OCI-LY3 (cell line): ENCODE measurements around the gene M1AP.

Source experiments
- EZH2phosphoT487 ChIP-seq: fragments of 200-600 bp; shearing (Covaris generic); IDR thresholded peaks from 2 replicates; pipeline ENCODE4 v1.6.1; 2018; ENCODE audit warnings: antibody characterized with exemption, mixed run types, low read depth
- TF ChIP-seq, protein P1 (sequence below): fragments of 200-600, 300-600 bp; sonication (generic); IDR thresholded peaks from 2 replicates; pipeline ENCODE4 v1.5.1; 2014; ENCODE audit warnings: antibody characterized with exemption, low read length, low read depth

DNA sequence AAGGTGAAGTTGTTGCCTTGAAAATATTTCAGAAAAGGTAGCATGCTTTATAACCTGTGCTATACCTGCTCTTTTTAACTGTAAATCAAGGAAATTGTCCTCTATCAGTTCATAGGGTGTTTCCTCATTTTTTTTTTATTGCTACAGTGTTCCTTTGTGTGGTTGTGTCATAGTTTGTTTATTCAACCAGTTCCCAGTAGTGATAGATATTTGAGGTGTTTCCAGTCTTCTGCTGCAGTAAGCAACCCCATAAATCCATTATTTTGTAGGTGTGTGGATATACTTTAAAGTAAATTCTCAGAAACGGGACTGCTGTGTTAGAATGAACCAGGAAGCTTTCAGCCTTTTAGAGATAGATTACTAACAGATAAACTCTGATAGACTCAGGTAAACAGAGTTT, 45.5 kb upstream of the M1AP start:
- TF ChIP-seq, protein P1, sequence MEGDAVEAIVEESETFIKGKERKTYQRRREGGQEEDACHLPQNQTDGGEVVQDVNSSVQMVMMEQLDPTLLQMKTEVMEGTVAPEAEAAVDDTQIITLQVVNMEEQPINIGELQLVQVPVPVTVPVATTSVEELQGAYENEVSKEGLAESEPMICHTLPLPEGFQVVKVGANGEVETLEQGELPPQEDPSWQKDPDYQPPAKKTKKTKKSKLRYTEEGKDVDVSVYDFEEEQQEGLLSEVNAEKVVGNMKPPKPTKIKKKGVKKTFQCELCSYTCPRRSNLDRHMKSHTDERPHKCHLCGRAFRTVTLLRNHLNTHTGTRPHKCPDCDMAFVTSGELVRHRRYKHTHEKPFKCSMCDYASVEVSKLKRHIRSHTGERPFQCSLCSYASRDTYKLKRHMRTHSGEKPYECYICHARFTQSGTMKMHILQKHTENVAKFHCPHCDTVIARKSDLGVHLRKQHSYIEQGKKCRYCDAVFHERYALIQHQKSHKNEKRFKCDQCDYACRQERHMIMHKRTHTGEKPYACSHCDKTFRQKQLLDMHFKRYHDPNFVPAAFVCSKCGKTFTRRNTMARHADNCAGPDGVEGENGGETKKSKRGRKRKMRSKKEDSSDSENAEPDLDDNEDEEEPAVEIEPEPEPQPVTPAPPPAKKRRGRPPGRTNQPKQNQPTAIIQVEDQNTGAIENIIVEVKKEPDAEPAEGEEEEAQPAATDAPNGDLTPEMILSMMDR: no peak
- TF ChIP-seq EZH2phosphoT487: no peak
